Measurements from ENCODE around the gene RNPS1. TPM values are rescaled to one million over a fixed set of nuclear protein-coding genes. Genes with fewer than 3 reads are reported as not detected.

The RNPS1 gene
- total and polyA plus RNA-seq, 3 donors from 2014 or later, result 197 to 294 (median 261) TPM

DNA sequence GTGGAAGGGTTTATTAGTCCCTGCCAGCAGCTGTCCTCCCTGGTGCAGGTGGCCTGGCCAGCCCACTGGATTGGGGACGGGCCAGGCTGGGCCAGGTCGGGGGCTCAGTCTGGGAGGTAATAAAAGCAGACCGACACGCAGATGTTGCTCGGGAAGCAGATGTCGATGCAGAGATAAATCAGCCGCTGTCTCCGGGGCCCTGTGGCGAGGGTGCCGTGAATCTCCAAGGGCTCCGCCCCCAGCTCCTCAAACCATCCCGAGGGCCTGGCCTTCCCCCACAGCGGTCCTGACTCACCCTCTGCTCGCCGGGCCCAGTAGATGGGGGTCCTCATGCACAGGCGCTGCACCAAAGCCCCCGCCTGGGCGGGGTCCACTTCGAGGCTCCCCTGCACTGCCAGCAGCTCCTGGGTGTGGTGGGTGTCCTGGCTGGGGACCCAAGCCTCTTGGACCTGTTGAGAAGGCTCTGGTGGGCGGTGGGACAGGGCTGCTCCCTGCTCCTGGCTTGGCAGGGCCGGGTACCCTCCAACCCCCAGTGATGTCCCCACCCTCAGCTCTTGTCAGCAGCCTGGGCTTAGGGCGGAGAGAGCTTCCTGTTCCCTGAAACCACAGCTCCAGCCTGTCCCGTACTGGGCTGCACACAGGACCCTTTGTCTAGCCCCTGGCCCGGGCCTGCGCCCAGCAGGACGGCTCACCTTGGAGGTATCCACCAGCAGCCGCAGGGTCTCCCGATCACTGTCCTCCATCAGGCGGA lies 58.5 kb downstream of the RNPS1 start:
- Histone ChIP-seq H3K27me3 (no peaks in the 10 kb centered on the region), H3K4me1 (peaks cover 55% of the 10 kb centered on the region), H3K9me3 (no peaks in the 10 kb centered on the region), H3K36me3 (ENCODE audit: low read depth, missing control alignments) (no peaks in the 10 kb centered on the region), H3K4me3 (no peak overlapping the region), H3K27ac (no peak overlapping the region)
- 73 to 74% methylated on average over 6 to 29 of the region's 29 CpGs for WGBS, 2 donors
- intact Hi-C loops (cut with DNase I; ENCODE audit: low total_unique reads), result no loop called here
- TF ChIP-seq CTCF (IDR thresholded peaks at IDR 0.05) (no peak), POLR2A (IDR thresholded peaks at IDR 0.05) (no peak)
- no peak for DNase-seq

- 89 to 94% methylated on average over 3 to 9 of the region's 9 CpGs for WGBS, 2 donors
- no peaks in the 10 kb centered on the region for H3K9me3 ChIP-seq
- no peaks in the 10 kb centered on the region for H3K27me3 ChIP-seq
- no peak for DNase-seq
- no peak overlapping the region for H3K4me3 ChIP-seq
- peaks cover 55% of the 10 kb centered on the region for H3K4me1 ChIP-seq
- no peak overlapping the region for H3K27ac ChIP-seq
- no peak for TF ChIP-seq CTCF (IDR thresholded peaks at IDR 0.05)
- TF ChIP-seq POLR2A (IDR thresholded peaks at IDR 0.05), result no peak
- no peaks in the 10 kb centered on the region for H3K36me3 ChIP-seq (ENCODE audit: low read depth, missing control alignments)
- intact Hi-C loops (cut with DNase I; ENCODE audit: low total_unique reads), result no loop called here
These were observed 59.2 kb downstream of the RNPS1 start for GRCh38 chr16:2208772-2209171.

GRCh38 chr16:2208308-2208707 lies 59.6 kb downstream of the RNPS1 start:
- Histone ChIP-seq H3K9me3 (no peaks in the 10 kb centered on the region), H3K27me3 (no peaks in the 10 kb centered on the region), H3K4me3 (no peak overlapping the region), H3K27ac (no peak overlapping the region), H3K36me3 (ENCODE audit: low read depth, missing control alignments) (no peaks in the 10 kb centered on the region), H3K4me1 (peaks cover 50% of the 10 kb centered on the region)
- TF ChIP-seq CTCF (IDR thresholded peaks at IDR 0.05), result no peak
- 82 to 88% methylated on average over 19 to 21 of the region's 23 CpGs for WGBS, 2 donors
- DNase-seq, result no peak
- intact Hi-C loops (cut with DNase I; ENCODE audit: low total_unique reads), result no loop called here

- TF ChIP-seq CTCF (IDR thresholded peaks at IDR 0.05), result no peak
- TF ChIP-seq POLR2A (IDR thresholded peaks at IDR 0.05), result no peak
- Histone ChIP-seq H3K4me3 (no peak overlapping the region), H3K4me1 (peaks cover 46% of the 10 kb centered on the region), H3K27me3 (no peaks in the 10 kb centered on the region), H3K9me3 (no peaks in the 10 kb centered on the region), H3K27ac (no peak overlapping the region), H3K36me3 (ENCODE audit: low read depth, missing control alignments) (no peaks in the 10 kb centered on the region)
- intact Hi-C loops (cut with DNase I; ENCODE audit: low total_unique reads), result no loop called here
- 87 to 89% methylated on average over 5 to 9 of the region's 9 CpGs for WGBS, 2 donors
- DNase-seq, result no peak
These were observed 60.1 kb downstream of the RNPS1 start for GRCh38 chr16:2207872-2208271.

All from testis (tissue), 3 donors.